ENCODE measurements around the gene CIPC.

CIPC gene

GRCh38 chr14:77126461-77126990 lies 28.5 kb downstream of the CIPC start:
- no peak for TF ChIP-seq CTCF (IDR thresholded peaks at IDR 0.05; ENCODE audit: low read depth, low read length, missing control alignments)
- no peak for DNase-seq
- Histone ChIP-seq H3K36me3 (replicated peaks) (no peaks in the 10 kb centered on the region), H3K27ac (no peak overlapping the region), H3K4me3 (ENCODE audit: low read depth, low read length) (no peak overlapping the region), H3K27me3 (replicated peaks) (peaks cover 25% of the 10 kb centered on the region)
- in situ Hi-C loops (cut with HindIII; ENCODE audit: low pct_ligation_motif_present, low sequenced_read_pairs), result no loop called here

GRCh38 chr14:77128414-77128891 lies 30.4 kb downstream of the CIPC start:
- in situ Hi-C loops (cut with HindIII; ENCODE audit: low pct_ligation_motif_present, low sequenced_read_pairs), result no loop called here
- H3K27me3 ChIP-seq (replicated peaks), result peaks cover 28% of the 10 kb centered on the region
- no peaks in the 10 kb centered on the region for H3K36me3 ChIP-seq (replicated peaks)
- no peak for DNase-seq
- no peak overlapping the region for H3K4me3 ChIP-seq (ENCODE audit: low read depth, low read length)
- no peak for TF ChIP-seq CTCF (IDR thresholded peaks at IDR 0.05; ENCODE audit: low read depth, low read length, missing control alignments)
- no peak overlapping the region for H3K27ac ChIP-seq

DNA sequence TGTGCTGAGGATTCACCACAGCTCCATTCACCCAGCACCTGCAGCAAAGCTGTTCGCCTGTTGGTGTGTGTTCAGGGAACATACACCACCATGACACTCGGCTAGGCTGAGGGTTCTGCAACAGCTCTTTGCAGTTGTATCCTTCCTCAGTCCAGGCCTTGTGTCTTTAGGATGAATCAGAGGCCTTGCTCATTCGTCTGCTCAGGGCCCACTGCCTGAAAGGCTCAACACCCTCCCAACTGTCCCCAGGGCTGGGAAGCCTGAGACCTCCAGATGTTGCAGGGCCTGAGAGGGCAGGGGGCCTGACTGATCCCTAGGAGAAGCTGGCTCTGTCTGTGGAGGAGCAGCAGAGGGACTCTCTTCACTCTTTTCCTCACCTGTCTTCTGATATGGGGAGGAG lies 32.3 kb downstream of the CIPC start:
- TF ChIP-seq CTCF (IDR thresholded peaks at IDR 0.05; ENCODE audit: low read depth, low read length, missing control alignments), result no peak
- in situ Hi-C loops (cut with HindIII; ENCODE audit: low pct_ligation_motif_present, low sequenced_read_pairs), result no loop called here
- no peak for DNase-seq
- Histone ChIP-seq H3K4me3 (ENCODE audit: low read depth, low read length) (no peak overlapping the region), H3K27me3 (replicated peaks) (peaks cover 26% of the 10 kb centered on the region), H3K36me3 (replicated peaks) (no peaks in the 10 kb centered on the region), H3K27ac (no peak overlapping the region)

GRCh38 chr14:77131206-77131605 lies 33.1 kb downstream of the CIPC start:
- DNase-seq, result no peak
- H3K4me3 ChIP-seq (ENCODE audit: low read depth, low read length), result no peak overlapping the region
- peaks cover 18% of the 10 kb centered on the region for H3K27me3 ChIP-seq (replicated peaks)
- H3K36me3 ChIP-seq (replicated peaks), result no peaks in the 10 kb centered on the region
- in situ Hi-C loops (cut with HindIII; ENCODE audit: low pct_ligation_motif_present, low sequenced_read_pairs), result no loop called here
- no peak for TF ChIP-seq CTCF (IDR thresholded peaks at IDR 0.05; ENCODE audit: low read depth, low read length, missing control alignments)
- no peak overlapping the region for H3K27ac ChIP-seq

- Histone ChIP-seq H3K36me3 (replicated peaks) (no peaks in the 10 kb centered on the region), H3K27me3 (replicated peaks) (peaks cover 12% of the 10 kb centered on the region), H3K4me3 (ENCODE audit: low read depth, low read length) (no peak overlapping the region), H3K27ac (no peak overlapping the region)
- TF ChIP-seq CTCF (IDR thresholded peaks at IDR 0.05; ENCODE audit: low read depth, low read length, missing control alignments), result no peak
- in situ Hi-C loops (cut with HindIII; ENCODE audit: low pct_ligation_motif_present, low sequenced_read_pairs), result no loop called here
- no peak for DNase-seq
Observed at GRCh38 chr14:77131871-77132486, 33.9 kb downstream of the CIPC start.

Measured in brain microvascular endothelial cell (primary cell).